HL-60 (cell line): ENCODE measurements around the gene VWA8. TPM values are rescaled to one million over a fixed set of nuclear protein-coding genes. Genes with fewer than 3 reads are reported as not detected.

Experiments
- DNase-seq, 2 experiments: peaks; one replicate each; pipeline ENCODE4 v3.0.0-alpha.2; 2010 to 2020; ENCODE audit warnings: low read depth in 1 of 2, low spot score in 1 of 2
- H3K27ac ChIP-seq: fragments of 250-450 bp; sonication (Bioruptor Pico); replicated peaks from 2 replicates; pipeline ENCODE4 v1.5.1; 2020; ENCODE audit warnings: mild to moderate bottlenecking, moderate library complexity
- H3K27me3 ChIP-seq: fragments of 250-450 bp; sonication (Bioruptor Pico); 2 replicates; pipeline ENCODE4 v1.5.1; 2021; ENCODE audit warnings: mild to moderate bottlenecking, moderate library complexity; ENCODE audit not compliant: insufficient read depth, poor library complexity, severe bottlenecking
- H3K4me3 ChIP-seq: replicated peaks from 2 replicates; pipeline ENCODE4 v1.5.1; 2011; ENCODE audit warnings: mild to moderate bottlenecking, control low read depth, low read length; ENCODE audit not compliant: insufficient read depth
- GABPA ChIP-seq: IDR thresholded peaks from 2 replicates; pipeline ENCODE4 v1.6.1; 2012; ENCODE audit warnings: low read depth
- SPI1 ChIP-seq: IDR thresholded peaks from 2 replicates; pipeline ENCODE4 v1.6.1; 2012; ENCODE audit warnings: low read depth, mild to moderate bottlenecking, borderline replicate concordance
- microRNA-seq: library from miRNA; unstranded; fragments of <30 nt; microRNA quantifications from one replicate; pipeline ENCODE4, GENCODE V29; 2018

The VWA8 gene

GRCh38 chr13:41520016-41520659, 440.8 kb downstream of the VWA8 start:
- TF ChIP-seq SPI1 (peak; percentile 69; the same call in 1 of the 2 replicates), GABPA (no peak)

More at GRCh38 chr13:41520016-41520659, 440.8 kb downstream of the VWA8 start:
- Histone ChIP-seq H3K27me3 (no peaks in the 10 kb centered on the region), H3K4me3 (no peak overlapping the region), H3K27ac (peak overlapping the region; percentile 46)
- DNase-seq = peak in 1 of 2 experiments; percentile 84

Small RNAs within 50 kb of the gene (microRNA-seq; reads per million reads assigned to microRNA genes)
- not detected for gene MIR5006
